K562 (cell line): ENCODE measurements around the gene YARS1. TPM values are rescaled to one million over a fixed set of nuclear protein-coding genes. Genes with fewer than 3 reads are reported as not detected.

Experiments
- ILF3 ChIP-seq: fragments of 450-650 bp; IDR thresholded peaks from 2 replicates; pipeline ENCODE4 v1.6.1; 2018; ENCODE audit warnings: antibody characterized with exemption, mild to moderate bottlenecking, moderate library complexity, borderline replicate concordance
- JUN ChIP-seq, 2 experiments: sonication (generic) in 1 of 2; formaldehyde crosslinking in 1 of 2; IDR thresholded peaks; 2 replicates each; pipeline versions ENCODE4 v1.6.1 to v1.8.0; 2012 to 2022; ENCODE audit warnings: borderline replicate concordance in 2 of 2, mild to moderate bottlenecking in 2 of 2, improper control_type of control experiment in 1 of 2, low read depth in 1 of 2, low read length in 1 of 2, missing genetic modification reagents in 1 of 2
- KDM1A ChIP-seq, 2 experiments: fragments of 450-650 bp; IDR thresholded peaks; 2 replicates each; pipeline ENCODE4 v1.6.1; 2016; ENCODE audit warnings: mild to moderate bottlenecking in 2 of 2
- MEIS2 ChIP-seq: fragments of 450-650 bp; IDR thresholded peaks from 2 replicates; pipeline ENCODE4 v1.6.1; 2014; ENCODE audit warnings: mild to moderate bottlenecking; ENCODE audit not compliant: partially characterized antibody
- PHF21A ChIP-seq: fragments of 450-650 bp; IDR thresholded peaks from 2 replicates; pipeline ENCODE4 v1.6.1; 2017; ENCODE audit warnings: low read depth, borderline replicate concordance
- SRSF7 ChIP-seq: fragments of 200-400 bp; formaldehyde crosslinking; optimal IDR thresholded peaks from 2 replicates; pipeline ENCODE3; 2017; ENCODE audit warnings: mild to moderate bottlenecking, low read depth, low read length
- ZFP30 ChIP-seq: fragments of 250-450 bp; sonication (Bioruptor Pico); IDR thresholded peaks from 2 replicates; pipeline ENCODE4 v1.8.0; 2022; ENCODE audit warnings: moderate library complexity, mild to moderate bottlenecking, inconsistent platforms, borderline replicate concordance
- ZNF146 ChIP-seq: IDR thresholded peaks from one replicate; pipeline ENCODE4 v1.6.1; 2018; ENCODE audit warnings: missing compliant biosample characterization; ENCODE audit not compliant: unreplicated experiment
- ZNF445 ChIP-seq: fragments of 250-450 bp; sonication (Bioruptor Pico); IDR thresholded peaks from 2 replicates; pipeline ENCODE4 v1.4.0; 2020; ENCODE audit warnings: low read depth, mild to moderate bottlenecking, moderate library complexity
- polyA plus RNA-seq, 8 experiments: library from polyadenylated mRNA; depleted of rRNA in 4 of 8; stranded (reverse) in 5 of 8; unstranded in 3 of 8; fragments of >200 nt; fragmentation: Nextera tagmentation in 2 of 8; fragmentation: Illumina TruSeq in 1 of 8; extraction: Ambion mirVana in 2 of 8; extraction: Trizol in 1 of 8; gene quantifications; 2 replicates each; pipeline versions ENCODE4 v1.2.1 to v1.2.3, GENCODE V29; 2011 to 2014; ENCODE audit warnings: inconsistent platforms in 1 of 8, missing spikeins in 1 of 8
- total RNA-seq, 7 experiments: library from RNA; depleted of rRNA in 6 of 7; stranded (reverse); fragments of >200 nt in 6 of 7; fragmentation: Illumina TruSeq in 2 of 7; extraction: Trizol in 2 of 7; gene quantifications; 2 replicates each; pipeline versions ENCODE4 v1.2.1 to v1.2.3, GENCODE V29; 2011 to 2021; ENCODE audit warnings: low replicate concordance in 1 of 7
- TF ChIP-seq, protein P1 (sequence below), 2 experiments: IDR thresholded peaks in 1 of 2; conservative IDR thresholded peaks in 1 of 2; 2 replicates each; pipeline ENCODE4 v1.6.1; 2016; ENCODE audit warnings: low read depth in 2 of 2, mild to moderate bottlenecking in 1 of 2, missing compliant biosample characterization in 1 of 2, missing genetic modification characterization in 1 of 2, moderate library complexity in 1 of 2
- TF ChIP-seq, protein P2 (sequence below): sonication (generic); formaldehyde crosslinking; IDR thresholded peaks from 2 replicates; pipeline ENCODE4 v1.8.1; 2023; ENCODE audit warnings: mild to moderate bottlenecking, missing genetic modification reagents
- TF ChIP-seq, protein P3 (sequence below), 2 experiments: fragments of 450-650 bp; conservative IDR thresholded peaks; 2 replicates each; pipeline ENCODE4 v1.6.1; 2017; ENCODE audit warnings: mild to moderate bottlenecking in 2 of 2, moderate library complexity in 2 of 2
- TF ChIP-seq, protein P4 (sequence below): sonication (generic); formaldehyde crosslinking; IDR thresholded peaks from 2 replicates; pipeline ENCODE4 v1.8.1; 2023; ENCODE audit warnings: missing genetic modification reagents, mild to moderate bottlenecking, borderline replicate concordance

YARS1 gene
- total and polyA plus RNA-seq, 9 of the 15 experiments (the other 6 are each of a cell fraction or from before 2014, with no cell fraction given): 66.2 to 336 (median 201) TPM

DNA sequence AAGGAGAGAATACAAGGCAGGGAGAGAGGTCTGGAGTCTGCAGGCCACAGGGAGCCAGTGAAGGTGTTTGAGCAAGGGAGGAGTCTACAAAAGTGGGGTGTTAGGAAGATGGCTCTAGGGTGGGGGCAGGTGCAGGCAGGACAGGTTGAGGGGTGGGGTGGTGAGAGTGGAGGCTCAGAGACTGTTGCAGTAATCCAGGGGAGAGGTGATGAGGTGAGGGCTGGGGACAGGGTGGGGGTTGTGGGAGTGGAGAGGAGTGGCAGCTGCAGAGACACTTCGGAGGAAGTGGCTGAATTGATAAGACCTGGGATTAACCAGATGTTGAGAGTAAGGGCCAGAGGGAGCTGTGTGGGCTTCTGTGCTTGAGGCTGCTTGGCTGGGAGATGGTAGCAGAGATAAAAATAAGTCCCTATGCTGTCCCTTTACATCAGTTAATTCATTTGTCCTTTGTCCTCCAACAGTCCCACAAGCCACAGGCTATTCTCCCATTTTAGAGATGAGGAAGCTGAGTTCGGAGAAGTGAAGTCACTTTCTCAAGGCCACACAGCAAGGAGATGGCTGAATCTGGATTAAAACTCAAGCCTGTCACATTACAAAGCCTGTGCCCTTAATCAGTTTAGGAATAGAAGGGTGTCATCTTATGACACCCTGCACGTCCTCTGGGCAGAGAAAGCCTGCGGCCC lies 59.8 kb downstream of the YARS1 start (continued):
- TF ChIP-seq ZNF146: no peak
- peak; percentile 34; the same call in 1 of the 2 replicates for TF ChIP-seq JUN (IDR thresholded peaks at IDR 0.05; ENCODE audit: borderline replicate concordance, low read depth, low read length)
- TF ChIP-seq JUN (CRISPR knock-in tag; IDR thresholded peaks at IDR 0.05; ENCODE audit: borderline replicate concordance): no peak
- peak; percentile 93 to 97 for TF ChIP-seq KDM1A (IDR thresholded peaks at IDR 0.05)
- TF ChIP-seq, protein P1, sequence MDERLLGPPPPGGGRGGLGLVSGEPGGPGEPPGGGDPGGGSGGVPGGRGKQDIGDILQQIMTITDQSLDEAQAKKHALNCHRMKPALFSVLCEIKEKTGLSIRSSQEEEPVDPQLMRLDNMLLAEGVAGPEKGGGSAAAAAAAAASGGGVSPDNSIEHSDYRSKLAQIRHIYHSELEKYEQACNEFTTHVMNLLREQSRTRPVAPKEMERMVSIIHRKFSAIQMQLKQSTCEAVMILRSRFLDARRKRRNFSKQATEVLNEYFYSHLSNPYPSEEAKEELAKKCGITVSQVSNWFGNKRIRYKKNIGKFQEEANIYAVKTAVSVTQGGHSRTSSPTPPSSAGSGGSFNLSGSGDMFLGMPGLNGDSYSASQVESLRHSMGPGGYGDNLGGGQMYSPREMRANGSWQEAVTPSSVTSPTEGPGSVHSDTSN (CRISPR knock-in tag; IDR thresholded peaks at IDR 0.05; ENCODE audit: low read depth): no peak
- TF ChIP-seq, protein P1 (tag; conservative IDR thresholded peaks at IDR 0.05; ENCODE audit: low read depth): no peak; the same call in 1 of the 2 replicates
- TF ChIP-seq ZFP30: no peak
- TF ChIP-seq SRSF7: no peak
- TF ChIP-seq, protein P2, sequence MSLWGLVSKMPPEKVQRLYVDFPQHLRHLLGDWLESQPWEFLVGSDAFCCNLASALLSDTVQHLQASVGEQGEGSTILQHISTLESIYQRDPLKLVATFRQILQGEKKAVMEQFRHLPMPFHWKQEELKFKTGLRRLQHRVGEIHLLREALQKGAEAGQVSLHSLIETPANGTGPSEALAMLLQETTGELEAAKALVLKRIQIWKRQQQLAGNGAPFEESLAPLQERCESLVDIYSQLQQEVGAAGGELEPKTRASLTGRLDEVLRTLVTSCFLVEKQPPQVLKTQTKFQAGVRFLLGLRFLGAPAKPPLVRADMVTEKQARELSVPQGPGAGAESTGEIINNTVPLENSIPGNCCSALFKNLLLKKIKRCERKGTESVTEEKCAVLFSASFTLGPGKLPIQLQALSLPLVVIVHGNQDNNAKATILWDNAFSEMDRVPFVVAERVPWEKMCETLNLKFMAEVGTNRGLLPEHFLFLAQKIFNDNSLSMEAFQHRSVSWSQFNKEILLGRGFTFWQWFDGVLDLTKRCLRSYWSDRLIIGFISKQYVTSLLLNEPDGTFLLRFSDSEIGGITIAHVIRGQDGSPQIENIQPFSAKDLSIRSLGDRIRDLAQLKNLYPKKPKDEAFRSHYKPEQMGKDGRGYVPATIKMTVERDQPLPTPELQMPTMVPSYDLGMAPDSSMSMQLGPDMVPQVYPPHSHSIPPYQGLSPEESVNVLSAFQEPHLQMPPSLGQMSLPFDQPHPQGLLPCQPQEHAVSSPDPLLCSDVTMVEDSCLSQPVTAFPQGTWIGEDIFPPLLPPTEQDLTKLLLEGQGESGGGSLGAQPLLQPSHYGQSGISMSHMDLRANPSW (CRISPR knock-in tag): no peak
- TF ChIP-seq, protein P3, sequence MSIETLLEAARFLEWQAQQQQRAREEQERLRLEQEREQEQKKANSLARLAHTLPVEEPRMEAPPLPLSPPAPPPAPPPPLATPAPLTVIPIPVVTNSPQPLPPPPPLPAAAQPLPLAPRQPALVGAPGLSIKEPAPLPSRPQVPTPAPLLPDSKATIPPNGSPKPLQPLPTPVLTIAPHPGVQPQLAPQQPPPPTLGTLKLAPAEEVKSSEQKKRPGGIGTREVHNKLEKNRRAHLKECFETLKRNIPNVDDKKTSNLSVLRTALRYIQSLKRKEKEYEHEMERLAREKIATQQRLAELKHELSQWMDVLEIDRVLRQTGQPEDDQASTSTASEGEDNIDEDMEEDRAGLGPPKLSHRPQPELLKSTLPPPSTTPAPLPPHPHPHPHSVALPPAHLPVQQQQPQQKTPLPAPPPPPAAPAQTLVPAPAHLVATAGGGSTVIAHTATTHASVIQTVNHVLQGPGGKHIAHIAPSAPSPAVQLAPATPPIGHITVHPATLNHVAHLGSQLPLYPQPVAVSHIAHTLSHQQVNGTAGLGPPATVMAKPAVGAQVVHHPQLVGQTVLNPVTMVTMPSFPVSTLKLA (conservative IDR thresholded peaks at IDR 0.05): peak in 1 of 2 experiments; percentile 68; a peak in 2 of 4 replicates
- TF ChIP-seq, protein P4, sequence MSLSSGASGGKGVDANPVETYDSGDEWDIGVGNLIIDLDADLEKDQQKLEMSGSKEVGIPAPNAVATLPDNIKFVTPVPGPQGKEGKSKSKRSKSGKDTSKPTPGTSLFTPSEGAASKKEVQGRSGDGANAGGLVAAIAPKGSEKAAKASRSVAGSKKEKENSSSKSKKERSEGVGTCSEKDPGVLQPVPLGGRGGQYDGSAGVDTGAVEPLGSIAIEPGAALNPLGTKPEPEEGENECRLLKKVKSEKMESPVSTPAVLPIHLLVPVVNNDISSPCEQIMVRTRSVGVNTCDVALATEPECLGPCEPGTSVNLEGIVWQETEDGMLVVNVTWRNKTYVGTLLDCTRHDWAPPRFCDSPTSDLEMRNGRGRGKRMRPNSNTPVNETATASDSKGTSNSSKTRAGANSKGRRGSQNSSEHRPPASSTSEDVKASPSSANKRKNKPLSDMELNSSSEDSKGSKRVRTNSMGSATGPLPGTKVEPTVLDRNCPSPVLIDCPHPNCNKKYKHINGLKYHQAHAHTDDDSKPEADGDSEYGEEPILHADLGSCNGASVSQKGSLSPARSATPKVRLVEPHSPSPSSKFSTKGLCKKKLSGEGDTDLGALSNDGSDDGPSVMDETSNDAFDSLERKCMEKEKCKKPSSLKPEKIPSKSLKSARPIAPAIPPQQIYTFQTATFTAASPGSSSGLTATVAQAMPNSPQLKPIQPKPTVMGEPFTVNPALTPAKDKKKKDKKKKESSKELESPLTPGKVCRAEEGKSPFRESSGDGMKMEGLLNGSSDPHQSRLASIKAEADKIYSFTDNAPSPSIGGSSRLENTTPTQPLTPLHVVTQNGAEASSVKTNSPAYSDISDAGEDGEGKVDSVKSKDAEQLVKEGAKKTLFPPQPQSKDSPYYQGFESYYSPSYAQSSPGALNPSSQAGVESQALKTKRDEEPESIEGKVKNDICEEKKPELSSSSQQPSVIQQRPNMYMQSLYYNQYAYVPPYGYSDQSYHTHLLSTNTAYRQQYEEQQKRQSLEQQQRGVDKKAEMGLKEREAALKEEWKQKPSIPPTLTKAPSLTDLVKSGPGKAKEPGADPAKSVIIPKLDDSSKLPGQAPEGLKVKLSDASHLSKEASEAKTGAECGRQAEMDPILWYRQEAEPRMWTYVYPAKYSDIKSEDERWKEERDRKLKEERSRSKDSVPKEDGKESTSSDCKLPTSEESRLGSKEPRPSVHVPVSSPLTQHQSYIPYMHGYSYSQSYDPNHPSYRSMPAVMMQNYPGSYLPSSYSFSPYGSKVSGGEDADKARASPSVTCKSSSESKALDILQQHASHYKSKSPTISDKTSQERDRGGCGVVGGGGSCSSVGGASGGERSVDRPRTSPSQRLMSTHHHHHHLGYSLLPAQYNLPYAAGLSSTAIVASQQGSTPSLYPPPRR: no peak
- TF ChIP-seq ILF3: no peak
- TF ChIP-seq PHF21A: no peak
- TF ChIP-seq ZNF445 (CRISPR knock-in tag): no peak
- TF ChIP-seq MEIS2: peak; percentile 61
